ENCODE results near the gene BCAN. TPM values are rescaled to one million over a fixed set of nuclear protein-coding genes. Genes with fewer than 3 reads are reported as not detected.
A peak's percentile ranks its signal among the peaks of the same experiment; 100 is the strongest.

Gene BCAN
- total RNA-seq, 2 donors from 2014 or later: not detected

GRCh38 chr1:156681196-156681960, 39.5 kb downstream of the BCAN start:
- Mint-ChIP-seq H3K27me3 (peaks cover 42% of the 10 kb centered on the region), H3K27ac (no peak overlapping the region), H3K36me3 (ENCODE audit: low read depth) (no peaks in the 10 kb centered on the region), H3K9me3 (no peaks in the 10 kb centered on the region), H3K4me3 (no peak overlapping the region), H3K4me1 (peaks cover 25% of the 10 kb centered on the region)
- ATAC-seq (replicated peaks): no peak

- Mint-ChIP-seq H3K36me3 (ENCODE audit: low read depth) (no peaks in the 10 kb centered on the region), H3K4me3 (no peak overlapping the region), H3K9me3 (no peaks in the 10 kb centered on the region), H3K27me3 (peaks cover 39% of the 10 kb centered on the region), H3K27ac (no peak overlapping the region), H3K4me1 (peaks cover 25% of the 10 kb centered on the region)
- ATAC-seq (replicated peaks): no peak
Observed at GRCh38 chr1:156682166-156682890, 40.4 kb downstream of the BCAN start.

- peaks cover 29% of the 10 kb centered on the region for H3K27me3 Mint-ChIP-seq
- H3K9me3 Mint-ChIP-seq: no peaks in the 10 kb centered on the region
- peak overlapping the region; percentile 83 for H3K27ac Mint-ChIP-seq
- no peaks in the 10 kb centered on the region for H3K36me3 Mint-ChIP-seq (ENCODE audit: low read depth)
- ATAC-seq (replicated peaks): peak; percentile 93
- peaks cover 18% of the 10 kb centered on the region for H3K4me1 Mint-ChIP-seq
- peak overlapping the region; percentile 41 for H3K4me3 Mint-ChIP-seq
Observed at GRCh38 chr1:156684227-156684782, 42.4 kb downstream of the BCAN start.

GRCh38 chr1:156689035-156689952, 47.4 kb downstream of the BCAN start:
- peak overlapping the region; percentile 6 for H3K27ac Mint-ChIP-seq
- no peaks in the 10 kb centered on the region for H3K9me3 Mint-ChIP-seq
- no peaks in the 10 kb centered on the region for H3K36me3 Mint-ChIP-seq (ENCODE audit: low read depth)
- peaks cover 16% of the 10 kb centered on the region for H3K4me1 Mint-ChIP-seq
- H3K27me3 Mint-ChIP-seq: peaks cover 42% of the 10 kb centered on the region
- ATAC-seq (replicated peaks): peak; percentile 86
- H3K4me3 Mint-ChIP-seq: peak overlapping the region; percentile 0

- peaks cover 46% of the 10 kb centered on the region for H3K27me3 Mint-ChIP-seq
- H3K9me3 Mint-ChIP-seq: no peaks in the 10 kb centered on the region
- ATAC-seq (replicated peaks): no peak
- no peaks in the 10 kb centered on the region for H3K36me3 Mint-ChIP-seq (ENCODE audit: low read depth)
- H3K27ac Mint-ChIP-seq: peak overlapping the region; percentile 6
- peaks cover 11% of the 10 kb centered on the region for H3K4me1 Mint-ChIP-seq
- H3K4me3 Mint-ChIP-seq: peak overlapping the region; percentile 0
Observed at GRCh38 chr1:156689953-156690674, 48.2 kb downstream of the BCAN start.

- H3K27me3 Mint-ChIP-seq: peaks cover 46% of the 10 kb centered on the region
- H3K4me3 Mint-ChIP-seq: no peak overlapping the region
- H3K27ac Mint-ChIP-seq: no peak overlapping the region
- ATAC-seq (replicated peaks): no peak
- H3K36me3 Mint-ChIP-seq (ENCODE audit: low read depth): no peaks in the 10 kb centered on the region
- H3K4me1 Mint-ChIP-seq: peaks cover 11% of the 10 kb centered on the region
- H3K9me3 Mint-ChIP-seq: no peaks in the 10 kb centered on the region
Observed at GRCh38 chr1:156690675-156691036, 48.7 kb downstream of the BCAN start.

GRCh38 chr1:156691191-156691590, 49.3 kb downstream of the BCAN start:
- H3K4me1 Mint-ChIP-seq: peaks cover 11% of the 10 kb centered on the region
- H3K36me3 Mint-ChIP-seq (ENCODE audit: low read depth): no peaks in the 10 kb centered on the region
- no peak for ATAC-seq (replicated peaks)
- no peak overlapping the region for H3K27ac Mint-ChIP-seq
- H3K27me3 Mint-ChIP-seq: peaks cover 46% of the 10 kb centered on the region
- no peaks in the 10 kb centered on the region for H3K9me3 Mint-ChIP-seq
- no peak overlapping the region for H3K4me3 Mint-ChIP-seq

GRCh38 chr1:156691665-156692440, 49.9 kb downstream of the BCAN start:
- H3K36me3 Mint-ChIP-seq (ENCODE audit: low read depth): no peaks in the 10 kb centered on the region
- H3K27me3 Mint-ChIP-seq: peaks cover 51% of the 10 kb centered on the region
- no peak for ATAC-seq (replicated peaks)
- H3K4me1 Mint-ChIP-seq: peaks cover 11% of the 10 kb centered on the region
- H3K4me3 Mint-ChIP-seq: no peak overlapping the region
- no peak overlapping the region for H3K27ac Mint-ChIP-seq
- H3K9me3 Mint-ChIP-seq: no peaks in the 10 kb centered on the region

GRCh38 chr1:156692441-156692924, 50.6 kb downstream of the BCAN start:
- no peak for ATAC-seq (replicated peaks)
- H3K36me3 Mint-ChIP-seq (ENCODE audit: low read depth): no peaks in the 10 kb centered on the region
- peaks cover 11% of the 10 kb centered on the region for H3K4me1 Mint-ChIP-seq
- H3K9me3 Mint-ChIP-seq: no peaks in the 10 kb centered on the region
- H3K27me3 Mint-ChIP-seq: peaks cover 57% of the 10 kb centered on the region
- H3K4me3 Mint-ChIP-seq: no peak overlapping the region
- H3K27ac Mint-ChIP-seq: no peak overlapping the region

GRCh38 chr1:156692925-156693847, 51.3 kb downstream of the BCAN start:
- no peak for ATAC-seq (replicated peaks)
- H3K4me1 Mint-ChIP-seq: peaks cover 11% of the 10 kb centered on the region
- H3K9me3 Mint-ChIP-seq: no peaks in the 10 kb centered on the region
- no peaks in the 10 kb centered on the region for H3K36me3 Mint-ChIP-seq (ENCODE audit: low read depth)
- no peak overlapping the region for H3K4me3 Mint-ChIP-seq
- peaks cover 61% of the 10 kb centered on the region for H3K27me3 Mint-ChIP-seq
- H3K27ac Mint-ChIP-seq: peak overlapping the region; percentile 15

- Mint-ChIP-seq H3K4me1 (peaks cover 11% of the 10 kb centered on the region), H3K27ac (peak overlapping the region; percentile 15), H3K4me3 (no peak overlapping the region), H3K9me3 (no peaks in the 10 kb centered on the region), H3K36me3 (ENCODE audit: low read depth) (no peaks in the 10 kb centered on the region), H3K27me3 (peaks cover 62% of the 10 kb centered on the region)
- ATAC-seq (replicated peaks): no peak
Observed at GRCh38 chr1:156693848-156694689, 52.2 kb downstream of the BCAN start.

GRCh38 chr1:156694690-156694962, 52.7 kb downstream of the BCAN start:
- no peak overlapping the region for H3K27ac Mint-ChIP-seq
- H3K9me3 Mint-ChIP-seq: no peaks in the 10 kb centered on the region
- peaks cover 7% of the 10 kb centered on the region for H3K4me1 Mint-ChIP-seq
- H3K4me3 Mint-ChIP-seq: no peak overlapping the region
- ATAC-seq (replicated peaks): no peak
- peaks cover 61% of the 10 kb centered on the region for H3K27me3 Mint-ChIP-seq
- H3K36me3 Mint-ChIP-seq (ENCODE audit: low read depth): no peaks in the 10 kb centered on the region
